HEK293T (cell line): Measurements from ENCODE around the gene MAP3K5.

Experiments used
- ARNT ChIP-seq: fragments of 450-650 bp; IDR thresholded peaks from 2 replicates; pipeline ENCODE4 v1.6.1; 2017; ENCODE audit warnings: mild to moderate bottlenecking
- CTBP1 ChIP-seq: fragments of 450-650 bp; IDR thresholded peaks from 2 replicates; pipeline ENCODE4 v1.6.1; 2016; ENCODE audit warnings: borderline replicate concordance
- ELF4 ChIP-seq: fragments of 450-650 bp; IDR thresholded peaks from 2 replicates; pipeline ENCODE4 v1.6.1; 2017; ENCODE audit warnings: antibody characterized with exemption
- FOXA1 ChIP-seq: fragments of 450-650 bp; IDR thresholded peaks from 2 replicates; pipeline ENCODE4 v1.6.1; 2016; ENCODE audit warnings: mild to moderate bottlenecking
- FOXM1 ChIP-seq: fragments of 450-650 bp; IDR thresholded peaks from 2 replicates; pipeline ENCODE4 v1.6.1; 2017; ENCODE audit warnings: mild to moderate bottlenecking, borderline replicate concordance
- HDGF ChIP-seq: fragments of 450-650 bp; IDR thresholded peaks from 2 replicates; pipeline ENCODE4 v1.6.1; 2017; ENCODE audit warnings: antibody characterized with exemption, borderline replicate concordance
- LEF1 ChIP-seq: fragments of 450-650 bp; IDR thresholded peaks from 2 replicates; pipeline ENCODE4 v1.6.1; 2017; ENCODE audit warnings: mild to moderate bottlenecking, borderline replicate concordance
- NFRKB ChIP-seq: fragments of 450-650 bp; IDR thresholded peaks from 2 replicates; pipeline ENCODE4 v1.6.1; 2016; ENCODE audit warnings: mild to moderate bottlenecking, moderate library complexity
- PKNOX1 ChIP-seq: fragments of 450-650 bp; IDR thresholded peaks from 2 replicates; pipeline ENCODE4 v1.6.1; 2016
- SP1 ChIP-seq: fragments of 450-650 bp; IDR thresholded peaks from 2 replicates; pipeline ENCODE4 v1.6.1; 2017
- SUZ12 ChIP-seq: fragments of 450-650 bp; IDR thresholded peaks from 2 replicates; pipeline ENCODE4 v1.6.1; 2016; ENCODE audit warnings: mild to moderate bottlenecking
- TARDBP ChIP-seq: fragments of 450-650 bp; IDR thresholded peaks from 2 replicates; pipeline ENCODE4 v1.6.1; 2016
- ZNF384 ChIP-seq: fragments of 450-650 bp; IDR thresholded peaks from 2 replicates; pipeline ENCODE4 v1.6.1; 2016

GRCh38 chr6:136719280-136720044 lies 72.8 kb downstream of the MAP3K5 start:
- TF ChIP-seq NFRKB, result no peak
- no peak for TF ChIP-seq FOXA1
- TF ChIP-seq ARNT, result no peak
- TF ChIP-seq CTBP1, result no peak
- TF ChIP-seq TARDBP, result no peak
- no peak for TF ChIP-seq SUZ12
- TF ChIP-seq ELF4, result no peak
- no peak for TF ChIP-seq FOXM1
- no peak for TF ChIP-seq SP1
- TF ChIP-seq PKNOX1, result peak; percentile 54
- TF ChIP-seq ZNF384, result no peak
- no peak for TF ChIP-seq LEF1
- TF ChIP-seq HDGF, result no peak
